GM18870 (cell line): ENCODE results near the gene ZCCHC24.
A peak's percentile ranks its signal among the peaks of the same experiment; 100 is the strongest.

Experiments used
- ATAC-seq: cut with Tn5 transposase; IDR thresholded peaks from one replicate; pipeline ENCODE4 v1.9.1; 2021; ENCODE audit warnings: moderate library complexity; ENCODE audit not compliant: unreplicated experiment

The ZCCHC24 gene

DNA sequence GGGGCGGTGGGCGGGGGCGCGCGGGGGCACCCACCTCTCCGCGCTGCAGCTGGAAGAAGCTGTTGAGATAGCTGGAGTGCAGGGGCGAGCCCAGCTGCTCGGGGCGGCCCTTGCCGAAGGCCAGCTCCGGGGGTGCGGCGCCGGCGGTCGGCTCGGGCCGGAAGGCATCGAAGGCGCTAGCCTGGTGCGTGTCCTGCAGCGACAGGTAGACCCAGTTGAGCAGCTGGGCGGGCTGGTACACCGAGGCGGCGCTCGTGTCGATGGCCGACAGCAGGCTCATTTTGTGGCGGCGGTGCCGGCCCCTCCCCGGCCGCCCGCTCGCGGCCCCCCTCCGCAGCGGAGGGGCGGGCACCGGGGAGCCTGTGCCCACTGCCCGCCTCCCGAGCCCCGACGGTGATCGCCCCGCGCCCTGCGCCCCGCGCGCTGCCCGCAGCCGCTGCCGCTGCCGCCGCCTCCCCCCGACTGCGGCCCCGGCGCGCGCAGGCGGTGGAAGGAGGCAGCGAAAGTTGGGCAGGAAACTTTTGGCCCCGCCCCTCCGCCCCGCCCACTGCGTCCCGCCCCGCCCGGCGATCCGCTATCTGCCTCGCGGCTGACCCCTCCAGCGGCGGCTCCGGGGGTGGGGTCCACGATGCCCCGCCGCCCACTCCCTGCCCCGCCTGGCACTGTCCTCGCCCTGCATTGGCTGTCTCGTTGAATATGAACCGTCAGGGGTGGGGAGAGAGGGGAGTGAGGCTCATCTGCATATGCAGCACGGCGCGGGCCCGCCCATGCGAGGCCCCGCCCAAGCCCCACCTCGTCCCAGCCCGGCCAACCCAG is at the start of gene ZCCHC24:
TSS of gene ZCCHC24 (minus strand) at position 464 of the 816 bp plus-strand sequence. CDS start at position 280, 184 bp downstream.
- peak; percentile 95 for ATAC-seq

DNA sequence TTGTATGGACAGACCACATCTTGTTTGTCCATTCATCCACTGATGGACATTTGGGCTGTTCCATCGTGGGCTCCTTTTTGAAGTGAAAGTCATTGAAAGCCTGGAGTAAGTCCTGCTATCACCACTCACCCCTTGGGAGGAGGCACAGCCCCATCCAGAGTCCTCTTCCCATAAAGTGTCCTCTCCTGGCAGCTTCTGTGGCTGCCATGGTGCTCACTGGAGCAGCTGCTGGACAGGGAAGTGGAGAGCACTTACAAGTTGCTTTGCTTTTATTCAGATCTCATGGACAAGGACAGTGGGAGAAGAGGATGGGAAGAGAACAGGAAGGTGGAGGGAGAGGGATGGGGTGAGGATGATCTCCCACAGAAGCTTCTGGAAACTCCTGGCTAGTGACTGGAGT is 48.4 kb upstream of the ZCCHC24 start:
- no peak for ATAC-seq

DNA sequence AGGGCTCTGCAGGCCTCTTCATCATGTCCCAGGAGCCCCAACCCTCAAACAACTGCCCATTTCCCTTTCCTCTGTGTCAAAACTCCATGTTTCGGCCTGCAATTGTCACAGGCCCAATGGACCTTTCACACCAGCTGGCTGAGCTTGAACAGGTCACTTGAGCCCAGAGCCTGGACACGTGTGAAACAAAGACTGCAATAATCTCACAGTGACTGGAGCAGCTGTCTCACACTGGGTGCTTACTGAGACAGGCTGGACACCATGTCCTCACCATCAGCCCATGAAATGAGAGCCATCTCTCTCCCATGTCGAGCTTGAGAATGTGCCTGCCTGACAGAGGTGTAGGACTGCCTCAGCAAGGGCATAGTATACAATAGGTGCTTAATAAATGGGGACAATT is 47.4 kb upstream of the ZCCHC24 start:
- no peak for ATAC-seq

DNA sequence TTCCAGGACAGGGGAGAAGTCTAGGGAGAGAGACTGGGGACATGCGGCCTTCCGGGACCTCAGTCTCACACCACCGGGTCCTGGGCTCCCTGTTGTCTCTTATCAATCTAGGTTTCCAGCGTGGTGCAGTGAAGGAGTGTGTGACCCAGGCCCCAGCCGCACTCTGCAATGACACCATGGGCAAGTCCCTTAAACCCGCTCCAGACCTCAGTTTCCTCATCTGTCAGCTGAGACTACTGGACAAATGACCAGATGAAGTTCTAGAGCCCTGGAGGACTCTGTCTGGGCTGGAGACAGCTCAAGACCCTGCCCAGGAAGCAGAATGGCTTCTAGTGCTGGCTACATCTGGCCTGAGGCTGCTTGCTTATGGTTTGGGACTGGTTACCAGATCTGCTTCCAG is 46.8 kb upstream of the ZCCHC24 start:
- no peak for ATAC-seq

DNA sequence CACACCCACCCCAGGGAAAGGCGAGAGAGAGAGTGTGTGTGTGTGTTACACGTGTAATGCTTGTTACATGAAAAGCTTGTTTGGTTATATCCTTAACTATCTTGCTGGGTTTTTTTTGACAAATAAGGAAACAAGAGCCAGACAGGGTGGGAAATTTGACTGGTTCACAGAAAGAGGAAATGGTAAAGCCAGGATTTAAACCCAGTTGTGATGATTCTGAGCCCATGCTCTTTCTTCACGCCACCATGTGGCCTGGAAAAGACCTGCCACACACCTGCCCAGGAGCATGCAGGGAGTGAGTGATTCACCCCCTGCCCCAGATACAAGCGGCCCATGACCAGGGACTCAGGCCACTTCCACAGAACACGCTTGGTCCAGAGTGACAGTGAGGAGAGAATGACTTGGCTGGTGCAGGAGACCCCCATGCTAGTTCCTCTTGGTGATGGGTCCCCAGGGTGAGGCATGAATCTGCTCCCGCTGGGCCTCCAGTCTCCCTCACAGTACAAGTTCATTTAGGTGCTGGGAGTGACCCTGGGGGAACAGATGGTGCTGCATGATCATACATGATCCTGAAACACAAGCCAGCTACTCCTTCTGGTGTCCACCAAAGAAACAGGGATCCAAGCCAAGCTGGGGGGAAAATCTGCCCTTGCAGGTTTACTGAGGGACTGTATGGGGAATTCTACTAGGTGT is 45.9 kb upstream of the ZCCHC24 start:
- ATAC-seq = no peak

DNA sequence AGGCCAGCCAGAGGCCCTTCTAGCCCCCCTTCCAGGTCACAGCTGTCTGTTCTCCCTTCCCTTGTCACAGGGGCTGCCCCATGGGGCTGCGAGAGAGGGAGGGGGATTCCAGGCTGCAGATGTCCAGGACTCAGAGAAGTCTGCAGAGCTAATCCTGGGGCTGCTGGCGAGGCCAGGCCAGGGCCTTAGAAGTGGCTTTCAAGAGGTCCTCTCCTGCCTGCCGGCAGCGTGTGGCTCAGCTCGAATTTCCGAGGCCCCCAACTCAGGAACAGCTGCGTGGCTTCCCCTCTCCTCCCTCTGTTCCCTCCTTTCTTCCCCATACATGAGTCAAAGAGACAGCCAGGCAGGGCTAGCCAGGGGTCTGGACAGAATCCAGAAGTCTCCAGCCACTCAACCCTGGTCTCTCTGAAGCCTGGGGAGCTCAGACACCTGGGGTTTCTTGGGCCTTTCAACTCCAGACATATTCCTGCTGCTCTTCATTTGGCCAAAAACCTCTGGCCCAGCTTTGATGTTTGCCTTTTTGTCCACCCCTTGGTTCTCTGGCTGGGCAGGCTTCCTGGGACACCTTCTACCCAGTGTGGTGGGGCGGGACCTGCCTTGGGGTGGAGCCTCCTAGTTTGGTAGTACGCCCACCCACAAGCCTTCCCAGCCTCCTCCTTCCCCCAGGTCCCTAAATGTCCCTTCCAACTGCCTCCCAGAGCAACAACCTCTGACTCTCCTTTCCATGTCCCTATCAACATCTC is 45.1 kb upstream of the ZCCHC24 start:
- ATAC-seq = no peak

DNA sequence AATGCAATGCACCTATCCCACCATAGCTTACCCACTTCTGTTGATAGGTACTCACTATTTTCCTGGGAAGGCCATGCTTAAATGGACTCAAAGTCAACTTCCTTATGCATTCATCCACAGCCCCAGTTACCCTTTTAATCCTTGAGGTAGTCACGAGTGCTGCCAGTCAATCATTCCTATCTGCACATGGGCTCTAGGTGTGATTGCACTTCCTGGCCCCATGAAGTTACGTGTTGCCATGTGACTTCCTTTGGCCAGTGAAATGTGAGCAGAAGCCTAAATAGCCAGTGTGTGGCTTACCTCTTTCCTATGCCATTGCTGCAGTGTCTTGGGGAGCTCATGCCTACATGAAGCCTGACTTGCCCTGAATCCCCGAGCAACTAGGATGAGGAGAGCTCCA is 43.4 kb upstream of the ZCCHC24 start:
- no peak for ATAC-seq

DNA sequence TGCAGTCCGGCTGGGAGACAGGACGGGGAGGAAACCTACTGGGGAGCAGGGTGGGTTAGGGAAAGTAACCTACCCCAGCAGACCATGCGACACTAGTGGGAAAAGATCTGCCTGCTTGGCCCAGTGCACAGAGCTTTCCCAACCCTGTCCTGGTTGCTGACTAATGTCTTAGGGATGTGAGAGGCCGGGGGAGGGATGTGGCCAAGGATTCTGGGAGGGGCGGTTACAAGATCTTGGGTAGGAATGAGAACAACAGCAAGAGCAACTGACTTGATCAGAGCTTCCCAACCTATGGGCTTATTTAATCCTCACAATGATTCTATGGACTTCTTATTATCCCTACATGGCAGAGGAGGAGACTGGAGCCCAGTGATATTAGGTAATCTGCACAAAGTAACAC is 42.9 kb upstream of the ZCCHC24 start:
- no peak for ATAC-seq

DNA sequence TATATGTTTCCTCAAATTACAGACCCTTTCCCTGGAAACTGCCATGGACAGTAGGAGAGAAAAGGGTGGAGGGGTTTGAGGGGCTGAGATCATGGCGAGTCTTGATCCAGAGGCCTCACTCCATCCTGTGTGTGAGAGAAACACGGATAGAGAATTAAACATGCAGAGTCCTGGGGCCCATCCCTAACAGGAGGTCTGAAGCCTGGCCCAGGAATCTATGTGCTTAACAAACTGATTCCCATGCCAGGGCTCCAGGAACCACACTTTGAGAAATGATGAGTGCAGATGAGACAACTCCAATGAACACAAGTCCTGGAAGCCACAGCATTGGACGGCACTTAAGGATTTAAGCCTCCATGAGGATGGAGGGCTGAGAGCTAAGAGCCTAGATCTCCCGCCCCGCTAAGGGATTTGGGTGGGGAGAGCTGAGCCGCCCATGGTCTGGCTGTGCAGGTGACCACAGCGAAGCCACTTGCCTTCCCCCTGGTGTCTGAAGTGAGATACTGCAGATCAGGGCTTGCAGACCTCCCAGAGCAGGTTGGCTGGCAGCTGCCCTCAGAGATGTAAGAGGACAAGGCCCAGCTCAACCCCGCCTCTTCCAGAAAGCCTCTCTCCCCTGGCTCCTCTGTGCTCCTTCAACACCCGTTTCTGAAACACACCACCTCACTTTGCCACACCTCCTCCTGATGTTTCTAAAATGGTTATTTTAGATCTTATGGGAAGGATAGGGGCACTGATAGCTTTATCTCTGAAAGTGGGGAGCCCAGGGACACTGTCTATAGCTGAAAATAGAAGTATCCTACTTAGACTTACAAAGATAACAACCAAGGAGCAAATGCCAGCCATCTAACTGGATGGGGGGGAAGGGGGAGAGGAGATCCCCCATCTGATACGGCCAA is 42.1 kb upstream of the ZCCHC24 start:
- ATAC-seq = peak; percentile 72

DNA sequence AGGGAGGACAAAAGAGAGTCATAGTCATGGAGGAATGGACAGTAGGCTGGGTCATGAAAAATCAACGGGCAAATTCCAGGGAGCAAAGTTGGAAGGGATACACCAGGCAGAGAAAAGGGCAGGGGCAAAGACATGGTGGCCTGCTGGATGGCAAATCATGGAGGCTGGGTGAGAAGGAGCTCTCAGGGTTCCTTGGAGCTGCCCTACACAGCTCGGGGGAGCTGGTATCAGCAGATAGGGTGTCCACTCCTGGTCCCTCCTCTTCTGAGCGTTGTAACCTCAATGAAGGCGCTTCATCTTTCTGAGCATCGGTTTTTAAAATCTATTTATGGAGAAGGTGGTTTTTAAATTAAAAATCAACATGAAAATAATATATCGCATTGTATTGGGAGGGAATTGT is 39.1 kb upstream of the ZCCHC24 start:
- no peak for ATAC-seq

DNA sequence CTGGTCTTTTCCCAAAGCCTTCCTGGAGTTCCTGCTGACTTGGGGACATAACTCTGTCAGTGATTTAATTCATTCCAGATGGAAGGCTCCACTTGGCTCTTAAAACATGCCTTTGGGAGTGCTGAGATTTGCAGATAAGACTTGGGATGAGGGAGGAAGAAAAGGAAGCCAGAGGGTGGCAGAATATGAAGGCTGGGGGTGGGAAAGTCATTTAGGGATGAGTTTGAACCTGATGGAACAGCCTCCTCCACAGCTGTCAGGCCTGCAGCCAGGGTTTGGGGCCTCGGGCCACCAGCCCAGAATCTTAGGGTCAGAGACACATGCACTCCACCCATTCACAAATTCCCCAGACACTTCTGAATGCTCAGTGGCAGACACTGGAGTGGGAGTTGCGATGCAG is 38.5 kb upstream of the ZCCHC24 start:
- ATAC-seq = no peak

DNA sequence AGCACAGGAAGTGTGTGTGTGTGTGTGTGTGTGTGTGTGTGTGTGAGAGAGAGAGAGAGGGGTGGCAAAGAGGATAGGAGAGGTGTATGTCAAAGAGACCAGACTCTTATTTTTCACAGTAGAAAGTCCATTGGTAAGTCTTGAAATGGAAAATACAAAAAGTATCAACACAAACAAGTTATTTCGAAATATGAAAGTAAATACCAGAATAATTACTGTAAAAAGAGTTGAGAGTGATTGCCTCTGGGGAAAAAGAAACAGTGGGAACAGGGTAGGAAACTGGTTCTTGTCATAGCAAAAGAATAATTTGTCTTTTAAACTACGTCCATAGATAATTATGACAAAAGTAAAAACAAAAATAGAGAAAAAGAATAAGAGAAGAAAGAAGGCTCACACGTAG is 37.9 kb upstream of the ZCCHC24 start:
- ATAC-seq = no peak

DNA sequence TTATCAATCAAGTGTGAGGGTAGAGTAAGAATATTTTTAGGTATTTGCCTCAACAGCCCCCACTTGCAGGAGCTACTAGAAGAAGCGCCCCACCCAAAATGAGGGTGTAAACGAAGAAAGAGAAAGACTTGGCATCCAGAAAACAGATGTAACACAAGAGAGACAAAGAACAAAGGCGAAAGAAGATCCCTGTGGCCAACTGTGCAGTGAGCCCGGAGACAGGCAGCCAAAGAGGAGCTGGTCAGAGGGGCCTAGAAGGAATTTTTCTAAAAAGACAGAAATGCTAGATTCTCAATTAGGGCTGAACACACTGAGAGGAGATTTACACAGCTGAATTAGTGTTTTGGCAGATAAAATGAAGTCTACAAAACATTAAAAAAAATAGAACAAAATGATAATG is 37.3 kb upstream of the ZCCHC24 start:
- ATAC-seq = no peak

DNA sequence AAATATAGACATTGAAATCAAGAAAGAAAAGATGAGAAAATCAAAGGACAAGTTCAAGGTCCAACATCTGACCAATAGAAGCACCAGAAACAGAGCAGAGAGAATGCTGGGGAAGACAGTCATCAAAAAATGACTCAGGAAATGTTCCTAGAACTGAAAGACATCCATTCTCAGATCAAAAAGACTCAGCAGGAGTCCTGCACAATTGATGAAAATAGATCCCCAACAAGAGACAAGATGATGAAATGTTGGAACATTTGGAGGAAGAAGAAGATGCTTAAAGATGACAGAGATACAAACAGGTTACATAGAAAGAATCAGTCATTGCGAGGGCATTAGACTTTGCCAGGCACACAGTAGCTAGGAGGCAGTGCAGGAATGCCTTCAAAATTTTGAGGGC is 36.9 kb upstream of the ZCCHC24 start:
- ATAC-seq = no peak

DNA sequence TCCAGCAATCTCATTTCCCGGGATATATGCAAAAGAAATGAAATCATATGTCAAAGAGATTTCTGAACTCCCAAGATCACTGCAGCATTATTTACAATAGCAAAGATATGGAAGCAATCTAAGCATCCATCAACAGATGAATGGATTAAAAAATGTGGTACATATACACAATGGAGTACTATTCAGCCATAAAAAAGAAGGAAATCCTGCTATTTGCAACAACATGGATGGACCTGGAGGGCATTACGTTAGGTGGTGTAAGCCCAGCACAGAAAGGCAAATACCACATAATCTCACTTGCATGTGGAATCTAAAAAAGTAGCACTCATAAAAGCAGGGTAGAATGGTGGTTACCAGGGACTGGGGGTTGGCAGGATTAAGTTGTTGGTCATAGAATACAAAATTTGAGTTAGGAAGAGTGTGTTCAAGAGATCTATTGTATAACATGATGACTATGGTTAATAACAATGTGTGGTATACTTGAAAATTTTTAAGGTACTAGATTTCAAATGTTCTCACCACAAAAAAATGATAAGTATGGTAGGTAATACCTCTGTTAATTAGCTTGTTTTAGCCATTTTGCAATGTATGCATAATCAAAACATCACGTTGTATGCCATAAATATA is 34.0 kb upstream of the ZCCHC24 start:
- ATAC-seq = no peak

DNA sequence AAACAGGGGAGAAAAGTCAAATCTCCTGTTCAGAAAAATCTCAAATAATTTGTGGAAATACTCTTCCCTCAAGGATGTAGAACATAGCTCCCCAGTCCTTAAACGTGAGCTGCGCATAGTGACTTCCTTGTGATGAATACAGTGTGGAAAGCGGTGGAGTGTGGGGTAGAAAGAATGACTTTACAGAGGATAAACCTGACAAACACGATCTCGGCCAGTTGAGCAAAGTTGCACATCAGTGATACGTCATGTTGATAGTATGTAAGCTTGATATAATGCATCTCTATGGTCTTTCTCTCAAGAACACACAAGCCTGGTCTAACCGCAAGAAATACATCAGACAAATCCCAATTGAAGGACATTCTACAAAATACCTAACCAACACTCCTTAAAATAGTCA is 32.0 kb upstream of the ZCCHC24 start:
- no peak for ATAC-seq

DNA sequence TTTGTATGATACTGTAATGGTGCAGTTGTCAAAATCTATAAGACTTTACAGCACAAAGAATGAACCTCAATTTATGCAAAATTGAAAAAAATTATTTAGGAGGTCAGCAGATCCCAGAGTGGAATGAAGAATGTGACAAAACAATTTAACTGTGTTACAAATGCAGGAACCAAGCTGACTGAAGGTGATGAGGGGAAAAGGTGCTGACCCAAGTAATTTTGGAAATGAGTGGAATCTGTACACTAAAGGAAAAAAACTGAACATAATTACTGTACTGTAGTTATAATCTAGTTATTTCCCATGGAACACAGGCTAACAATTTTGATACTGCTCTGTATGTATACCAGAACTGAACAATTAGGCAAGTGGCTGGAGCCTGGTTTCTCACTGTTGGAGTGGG is 31.2 kb upstream of the ZCCHC24 start:
- ATAC-seq = no peak

DNA sequence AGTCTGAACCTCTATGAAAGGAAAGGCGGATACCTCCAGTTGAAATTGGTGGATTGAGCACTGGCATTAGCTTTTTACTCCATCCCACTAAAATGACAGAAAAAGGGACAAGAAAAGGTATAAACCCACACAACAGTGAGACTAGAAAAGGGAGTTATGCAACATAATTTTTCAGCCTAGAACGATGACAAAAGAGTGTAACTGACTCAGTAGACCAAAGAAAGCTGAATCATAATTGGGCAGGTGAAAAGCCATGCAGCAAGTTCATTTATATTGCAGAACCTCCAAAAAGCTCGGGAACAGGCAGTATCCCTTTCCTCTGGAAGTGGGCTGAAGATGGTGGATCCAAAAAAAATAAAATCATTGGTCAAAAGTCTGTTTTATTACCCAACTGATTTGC is 30.5 kb upstream of the ZCCHC24 start:
- ATAC-seq = no peak

DNA sequence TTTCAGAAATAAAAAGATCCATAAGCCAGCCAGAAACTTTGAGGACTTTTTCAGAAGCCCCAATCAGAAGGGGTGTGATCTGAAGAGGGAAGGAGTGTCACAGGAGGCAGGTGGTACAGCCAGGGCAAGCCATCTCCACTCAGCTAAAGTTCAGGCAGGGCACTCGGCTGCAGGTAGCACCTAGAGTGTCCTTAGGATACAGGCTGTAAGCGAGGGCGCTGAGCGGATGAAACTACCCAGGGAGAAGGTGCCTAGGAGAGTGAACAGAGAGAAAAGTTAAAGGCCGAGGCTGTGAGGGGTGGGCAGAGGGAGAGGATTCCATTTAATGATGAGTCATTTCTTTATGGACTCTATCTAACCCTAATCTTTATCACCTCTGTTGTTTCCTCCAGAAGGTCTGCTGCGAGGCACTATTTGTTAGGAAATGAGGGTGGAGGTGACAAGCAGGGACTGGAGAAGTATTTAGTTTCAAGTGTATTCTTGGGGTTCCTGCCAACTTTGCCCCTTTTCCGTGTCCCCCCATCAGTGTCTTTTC is 29.8 kb upstream of the ZCCHC24 start:
- ATAC-seq = no peak

DNA sequence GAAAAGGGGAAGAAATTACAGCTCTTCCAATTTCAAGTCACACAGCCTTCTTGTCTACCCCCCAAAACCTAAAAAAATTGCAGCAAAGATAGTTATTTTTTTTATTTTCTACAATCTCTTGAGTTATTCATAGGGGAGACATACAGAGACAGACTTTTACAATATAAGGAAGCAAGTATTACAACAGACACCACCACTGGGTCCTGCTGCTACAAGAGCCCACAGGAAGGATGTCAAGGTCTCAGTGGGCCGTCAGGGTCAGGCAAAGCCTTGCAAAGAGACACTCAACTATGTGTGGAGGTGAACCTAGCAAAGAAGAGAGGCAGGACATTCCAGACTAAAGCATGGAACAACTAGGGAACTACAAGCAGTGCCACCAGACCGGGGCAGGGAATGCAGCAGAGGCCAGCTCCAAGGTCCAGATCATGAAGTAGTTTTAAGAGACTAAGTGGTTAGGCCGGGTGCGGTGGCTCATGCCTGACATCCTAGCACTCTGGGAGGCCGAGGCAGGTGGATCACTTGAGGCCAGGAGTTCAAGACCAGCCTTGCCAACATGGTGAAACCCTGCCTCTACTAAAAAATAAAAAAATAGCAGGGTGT is 28.2 kb upstream of the ZCCHC24 start:
- ATAC-seq = no peak
